ENCODE data around the gene SLC35E2B.

SLC35E2B gene

GRCh38 chr1:1609822-1610485, 82.6 kb downstream of the SLC35E2B start:
- FAIRE-seq: no peak
- TF ChIP-seq POLR2A (IDR thresholded peaks at IDR 0.05; ENCODE audit: low read depth, low read length) (no peak), POLR2AphosphoS5 (IDR thresholded peaks at IDR 0.05; ENCODE audit: low read depth, low read length) (no peak), TAF1 (IDR thresholded peaks at IDR 0.05; ENCODE audit: borderline replicate concordance, low read depth, low read length) (no peak)

More at GRCh38 chr1:1609822-1610485, 82.6 kb downstream of the SLC35E2B start:
- no peak for DNase-seq (ENCODE audit: insufficient read length)

All from GM12892 (cell line).